ENCODE data around the gene SENP7. TPM values are rescaled to one million over a fixed set of nuclear protein-coding genes. Genes with fewer than 3 reads are reported as not detected.
"Not testable (repeated sequence)": the region's sequence is repeated elsewhere in the genome, so short reads cannot be mapped to it uniquely, and the experiment has no call there.

SENP7 gene
- total RNA-seq, 1 experiment from 2014 or later = 10.7 TPM

DNA sequence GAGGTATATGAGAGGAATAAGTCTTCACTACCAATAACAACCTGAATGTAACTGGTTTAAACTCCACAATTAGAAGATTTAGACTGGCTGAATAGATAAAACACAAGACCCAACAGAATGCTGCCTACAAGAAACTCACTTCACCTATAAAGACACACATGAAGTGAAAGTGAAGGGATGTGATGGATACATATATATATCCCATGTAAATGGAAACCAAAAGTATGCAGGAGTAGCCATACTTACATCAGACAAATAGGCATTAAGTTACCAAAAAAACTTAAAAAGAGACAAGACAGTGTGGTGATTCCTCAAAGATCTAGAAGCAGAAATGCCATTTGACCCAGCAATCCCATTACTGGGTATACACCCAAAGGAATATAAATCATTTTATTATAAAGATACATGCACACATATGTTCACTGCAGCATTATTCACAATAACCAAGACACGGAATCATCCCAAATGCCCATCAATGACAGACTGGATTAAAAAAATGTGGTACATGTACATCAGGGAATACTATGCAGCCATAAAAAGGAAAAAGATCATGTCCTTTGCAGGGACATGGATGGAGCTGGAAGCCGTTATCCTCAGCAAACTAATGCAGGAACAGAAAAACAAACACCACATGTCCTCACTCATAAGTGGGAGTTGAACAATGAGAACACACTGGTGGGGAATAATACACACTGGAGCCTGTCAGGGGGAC, 38.0 kb downstream of the SENP7 start:
- in situ Hi-C loops (cut with HindIII; ENCODE audit: low pct_unique_long_range_greater_than_20kb, low sequenced_read_pairs); DNase-seq (ENCODE audit: low read depth, low spot score): not testable (repeated sequence)

GRCh38 chr3:101468676-101469075, 44.3 kb downstream of the SENP7 start:
- in situ Hi-C loops (cut with HindIII; ENCODE audit: low pct_unique_long_range_greater_than_20kb, low sequenced_read_pairs); DNase-seq (ENCODE audit: low read depth, low spot score): not testable (repeated sequence)

DNA sequence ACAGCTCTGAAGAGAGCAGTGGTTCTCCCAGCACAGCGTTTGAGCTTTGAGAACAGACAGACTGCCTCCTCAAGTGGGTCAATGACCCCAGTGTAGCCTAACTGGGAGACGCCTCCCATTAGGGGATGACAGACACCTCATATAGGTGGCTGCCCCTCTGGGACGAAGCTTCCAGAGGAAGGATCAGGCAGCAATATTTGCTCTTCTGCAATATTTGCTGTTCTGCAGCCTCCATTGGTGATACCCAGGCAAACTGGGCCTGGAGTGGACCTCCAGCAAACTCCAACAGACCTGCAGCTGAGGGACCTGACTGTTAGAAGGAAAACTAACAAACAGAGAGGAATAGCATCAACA, 45.7 kb downstream of the SENP7 start:
- in situ Hi-C loops (cut with HindIII; ENCODE audit: low pct_unique_long_range_greater_than_20kb, low sequenced_read_pairs); DNase-seq (ENCODE audit: low read depth, low spot score): not testable (repeated sequence)

- in situ Hi-C loops (cut with HindIII; ENCODE audit: low pct_unique_long_range_greater_than_20kb, low sequenced_read_pairs) = no loop called here
- no peak for DNase-seq (ENCODE audit: low read depth, low spot score)
Measured at GRCh38 chr3:101466465-101467309, 46.3 kb downstream of the SENP7 start.

DNA sequence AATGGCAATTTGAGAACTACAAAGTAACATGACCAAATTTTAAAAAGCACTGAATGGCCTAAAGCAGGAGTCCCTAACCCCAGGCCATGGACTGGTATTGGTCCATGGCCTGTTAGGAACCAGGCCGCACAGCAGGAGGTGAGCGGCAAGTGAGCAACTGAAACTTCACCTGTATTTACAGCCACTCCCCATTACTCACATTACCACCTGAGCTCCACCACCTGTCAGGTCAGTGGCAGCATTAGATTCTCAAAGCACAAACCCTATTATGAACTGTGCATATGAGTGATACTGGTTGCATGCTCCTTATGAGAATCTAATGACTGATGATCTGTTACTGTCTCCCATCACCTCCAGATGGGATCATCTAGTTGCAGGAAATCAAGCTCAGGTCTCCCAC, 48.8 kb downstream of the SENP7 start:
- in situ Hi-C loops (cut with HindIII; ENCODE audit: low pct_unique_long_range_greater_than_20kb, low sequenced_read_pairs) = no loop called here
- DNase-seq (ENCODE audit: low read depth, low spot score) = no peak

- DNase-seq (ENCODE audit: low read depth, low spot score) = no peak
- in situ Hi-C loops (cut with HindIII; ENCODE audit: low pct_unique_long_range_greater_than_20kb, low sequenced_read_pairs) = no loop called here
Measured at GRCh38 chr3:101461451-101461850, 51.6 kb downstream of the SENP7 start.

DNA sequence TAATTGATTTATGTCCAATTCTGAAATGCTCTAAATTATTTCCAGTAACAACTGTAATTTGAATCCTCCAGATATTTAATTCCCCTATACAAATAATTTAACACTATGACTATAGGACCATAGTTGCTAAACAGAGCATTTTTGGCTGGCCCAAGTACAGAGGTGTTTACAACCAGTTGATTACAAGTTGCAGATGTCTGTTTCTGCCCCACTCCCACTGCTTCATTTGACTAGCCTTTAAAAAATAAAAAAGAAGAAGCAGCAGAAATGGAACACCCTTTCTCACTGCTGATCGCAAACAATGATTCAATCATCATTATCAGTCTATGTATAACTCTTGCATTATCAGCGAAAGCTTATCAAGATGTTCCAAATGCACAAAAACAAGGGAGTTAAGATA, 54.6 kb downstream of the SENP7 start:
- in situ Hi-C loops (cut with HindIII; ENCODE audit: low pct_unique_long_range_greater_than_20kb, low sequenced_read_pairs) = no loop called here
- DNase-seq (ENCODE audit: low read depth, low spot score) = no peak

DNA sequence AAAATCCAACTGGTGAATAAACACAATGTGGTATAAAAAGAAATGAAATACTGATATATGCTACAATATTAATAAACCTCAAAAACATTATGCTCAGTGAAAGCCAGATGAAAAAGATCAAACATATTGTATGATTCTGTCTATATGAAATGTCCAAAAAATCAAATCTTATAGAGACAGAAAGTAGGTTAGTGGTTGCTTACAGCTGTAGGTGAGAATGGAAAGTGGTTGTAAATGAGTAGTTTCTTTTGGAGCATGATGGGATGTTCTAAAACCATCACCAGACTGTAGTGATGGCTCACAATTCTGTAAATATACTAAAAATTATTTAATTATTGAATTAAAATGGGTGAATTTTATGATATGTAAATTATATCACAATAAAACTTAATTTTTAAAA, 58.4 kb downstream of the SENP7 start:
- in situ Hi-C loops (cut with HindIII; ENCODE audit: low pct_unique_long_range_greater_than_20kb, low sequenced_read_pairs) = no loop called here
- no peak for DNase-seq (ENCODE audit: low read depth, low spot score)

- no peak for DNase-seq (ENCODE audit: low read depth, low spot score)
- in situ Hi-C loops (cut with HindIII; ENCODE audit: low pct_unique_long_range_greater_than_20kb, low sequenced_read_pairs) = no loop called here
Measured at GRCh38 chr3:101453961-101454360, 59.1 kb downstream of the SENP7 start.

DNA sequence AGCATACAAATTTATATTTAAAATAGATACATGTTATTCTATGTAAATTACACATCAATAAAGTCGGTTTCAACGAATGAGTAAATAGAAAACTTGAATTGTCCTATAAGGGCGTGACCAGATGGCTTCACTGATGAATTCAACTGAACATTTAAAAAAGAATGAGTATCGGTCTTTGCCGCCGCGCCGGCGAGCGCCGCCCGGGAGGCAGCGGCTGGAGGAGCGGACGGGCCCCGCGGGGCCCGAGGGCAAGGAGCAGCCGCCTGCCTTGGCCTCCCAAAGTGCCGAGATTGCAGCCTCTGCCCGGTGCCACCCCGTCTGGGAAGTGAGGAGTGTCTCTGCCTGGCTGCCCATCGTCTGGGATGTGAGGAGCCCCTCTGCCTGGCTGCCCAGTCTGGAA, 74.4 kb downstream of the SENP7 start:
- in situ Hi-C loops (cut with HindIII; ENCODE audit: low pct_unique_long_range_greater_than_20kb, low sequenced_read_pairs); DNase-seq (ENCODE audit: low read depth, low spot score): not testable (repeated sequence)

DNA sequence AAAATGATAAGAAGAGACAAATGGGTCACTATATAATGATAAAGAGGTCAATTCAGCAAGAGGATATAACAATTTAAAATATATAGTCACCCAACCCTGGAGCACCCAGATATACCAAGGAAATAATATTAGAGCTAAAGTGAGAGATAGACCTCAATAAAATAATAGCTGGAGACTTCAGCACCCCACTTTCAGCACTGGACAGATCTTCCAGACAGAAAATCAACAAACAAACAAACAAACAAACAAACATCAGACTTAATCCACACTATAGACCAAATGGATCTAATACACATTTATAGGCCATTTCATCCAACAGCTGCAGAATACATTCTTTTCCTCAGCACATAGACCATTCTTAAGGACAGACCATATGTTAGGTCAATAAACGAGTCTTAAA, 79.4 kb downstream of the SENP7 start:
- no peak for DNase-seq (ENCODE audit: low read depth, low spot score)
- in situ Hi-C loops (cut with HindIII; ENCODE audit: low pct_unique_long_range_greater_than_20kb, low sequenced_read_pairs) = no loop called here

DNA sequence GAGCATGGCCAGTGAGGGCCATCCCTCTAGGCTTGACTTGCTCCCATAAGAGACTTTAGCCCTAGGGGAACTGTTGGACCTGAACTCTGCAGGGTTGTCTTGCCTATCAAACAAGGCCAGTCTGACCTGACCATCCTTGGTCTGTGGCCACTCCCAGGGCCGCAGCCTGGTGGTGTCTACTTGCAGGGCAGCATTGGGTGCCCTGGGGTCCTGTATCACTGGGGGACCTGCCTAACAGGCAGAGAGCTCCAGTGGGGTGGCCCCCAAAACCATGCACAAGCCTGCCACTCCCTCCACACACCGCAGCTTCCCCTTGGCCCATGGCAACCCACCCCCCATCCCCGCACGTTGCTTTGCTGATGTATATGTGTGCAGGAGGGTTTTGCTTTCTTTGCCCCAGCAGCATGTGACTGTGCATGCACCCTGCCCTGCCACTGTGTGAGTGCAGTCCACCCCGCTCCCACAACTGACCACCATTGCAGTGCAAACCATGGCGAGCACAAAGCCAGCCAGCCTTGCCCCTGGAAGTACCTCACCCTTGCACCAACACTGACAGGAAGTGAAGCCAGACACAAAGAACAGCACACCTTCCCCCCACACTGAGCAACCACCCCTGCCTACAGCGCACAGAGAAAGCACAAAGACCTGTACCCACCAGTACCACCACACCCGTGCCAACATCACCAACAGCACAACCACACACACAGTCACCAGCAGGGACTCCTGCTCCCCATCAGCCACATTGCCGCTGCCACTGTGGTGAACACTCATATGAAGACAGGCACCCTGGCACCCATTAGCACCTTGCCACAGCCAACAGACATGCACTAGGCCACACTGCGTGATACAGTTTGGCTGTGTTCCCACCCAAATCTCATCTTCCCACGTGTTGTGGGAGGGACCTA, 88.8 kb downstream of the SENP7 start:
- DNase-seq (ENCODE audit: low read depth, low spot score) = no peak
- in situ Hi-C loops (cut with HindIII; ENCODE audit: low pct_unique_long_range_greater_than_20kb, low sequenced_read_pairs) = no loop called here

DNA sequence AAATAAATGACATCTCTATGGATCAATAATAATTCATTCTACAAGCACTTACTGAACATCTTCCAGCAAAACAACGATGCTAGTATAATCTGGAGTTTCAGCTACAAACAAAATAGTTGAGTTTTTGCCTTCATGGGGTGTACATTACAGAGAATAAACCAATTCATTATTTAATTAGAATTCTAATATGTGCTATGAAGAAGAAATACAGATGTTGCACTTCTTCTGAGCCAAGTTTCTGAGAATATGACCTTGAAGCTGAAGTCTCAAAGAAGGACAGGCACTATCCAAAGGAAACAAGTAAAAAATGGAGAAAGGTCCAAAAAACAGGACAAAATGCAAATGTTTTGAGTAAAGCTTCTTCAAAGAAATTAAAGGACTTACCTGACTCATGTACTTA, 94.2 kb downstream of the SENP7 start:
- DNase-seq (ENCODE audit: low read depth, low spot score) = no peak
- in situ Hi-C loops (cut with HindIII; ENCODE audit: low pct_unique_long_range_greater_than_20kb, low sequenced_read_pairs) = no loop called here

DNA sequence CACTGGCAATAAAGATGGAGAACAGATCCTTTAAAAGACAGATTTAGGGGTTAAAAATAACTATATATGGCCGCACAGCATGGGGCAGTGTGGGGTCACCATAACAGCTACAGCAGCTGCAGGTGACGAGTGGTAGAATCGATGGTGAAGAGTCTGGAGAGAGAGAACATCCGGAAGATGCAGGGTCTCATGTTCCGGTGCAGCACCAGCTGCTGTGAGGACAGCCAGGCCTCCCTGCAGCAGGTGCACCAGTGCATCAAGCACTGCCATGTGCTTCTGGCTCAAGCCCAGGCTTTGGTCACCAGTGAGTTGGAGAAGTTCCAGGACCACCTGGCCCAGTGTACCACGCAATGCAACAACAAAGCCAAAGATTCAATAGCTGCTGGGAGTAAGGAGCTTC, 98.9 kb downstream of the SENP7 start:
- DNase-seq (ENCODE audit: low read depth, low spot score) = no peak
- in situ Hi-C loops (cut with HindIII; ENCODE audit: low pct_unique_long_range_greater_than_20kb, low sequenced_read_pairs) = no loop called here

GRCh38 chr3:101413656-101414055, 99.4 kb downstream of the SENP7 start:
- in situ Hi-C loops (cut with HindIII; ENCODE audit: low pct_unique_long_range_greater_than_20kb, low sequenced_read_pairs) = no loop called here
- DNase-seq (ENCODE audit: low read depth, low spot score) = no peak

GRCh38 chr3:101391413-101391950, 121.5 kb downstream of the SENP7 start:
- no peak for DNase-seq (ENCODE audit: low read depth, low spot score)
- in situ Hi-C loops (cut with HindIII; ENCODE audit: low pct_unique_long_range_greater_than_20kb, low sequenced_read_pairs) = no loop called here

DNA sequence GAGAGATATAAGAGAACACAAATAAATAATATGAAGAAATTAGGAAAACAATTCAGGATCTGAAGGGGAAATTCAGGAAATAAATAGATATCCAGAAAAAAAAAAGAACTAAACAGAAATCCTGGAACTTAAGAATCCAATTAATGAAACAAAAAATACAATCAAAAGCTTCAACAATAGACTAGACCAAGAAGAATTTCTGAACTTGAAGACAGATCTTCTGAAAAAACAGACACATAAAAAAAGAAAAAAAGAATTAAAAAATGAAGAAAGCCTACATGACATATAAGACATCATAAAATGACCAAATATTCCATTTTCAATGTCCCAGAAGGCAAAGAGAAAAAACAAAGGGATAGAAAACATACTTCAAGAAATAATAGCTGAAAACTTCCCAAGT, 124.3 kb downstream of the SENP7 start:
- DNase-seq (ENCODE audit: low read depth, low spot score) = no peak
- in situ Hi-C loops (cut with HindIII; ENCODE audit: low pct_unique_long_range_greater_than_20kb, low sequenced_read_pairs) = no loop called here

- in situ Hi-C loops (cut with HindIII; ENCODE audit: low pct_unique_long_range_greater_than_20kb, low sequenced_read_pairs) = no loop called here
Measured at GRCh38 chr3:101387351-101387750, 125.7 kb downstream of the SENP7 start.

More at GRCh38 chr3:101387351-101387750, 125.7 kb downstream of the SENP7 start:
- no peak for DNase-seq (ENCODE audit: low read depth, low spot score)
